ENCODE data around the gene COL5A1.

GRCh38 chr9:134846187-134846586 lies 204.6 kb downstream of the COL5A1 start:
- TF ChIP-seq EZH2phosphoT487 (IDR thresholded peaks at IDR 0.05; ENCODE audit: borderline replicate concordance, low read length) (no peak), CTCF (conservative IDR thresholded peaks at IDR 0.05; ENCODE audit: low read depth, low read length) (no peak), EZH2 (IDR thresholded peaks at IDR 0.05; ENCODE audit: low read length, unreplicated experiment) (no peak)
